Right hindlimb (tissue), 1 donor: ENCODE measurements around the gene AFDN.

Experiments
- DNase-seq: peaks from one replicate; pipeline ENCODE4 v3.0.0-alpha.2; 2018

Gene AFDN

DNA sequence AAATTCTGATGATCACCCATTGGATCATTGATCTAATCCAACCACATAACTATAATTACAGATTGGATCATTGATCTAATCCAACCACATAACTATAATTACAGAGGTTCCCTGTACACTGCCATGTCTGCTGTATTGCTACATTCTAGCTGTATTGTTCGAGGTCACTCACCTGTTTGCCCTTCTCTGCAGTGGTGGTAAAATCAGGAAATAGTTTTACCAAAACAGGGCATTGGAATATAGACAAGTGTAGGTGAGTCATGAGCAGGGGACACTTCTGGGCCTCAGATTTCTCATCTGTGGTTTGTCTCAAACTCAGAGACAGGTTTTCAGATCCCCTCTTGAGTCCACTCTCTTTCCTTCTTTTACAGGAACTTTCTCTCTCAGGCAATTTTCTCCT is 9.0 kb upstream of the AFDN start:
- no peak for DNase-seq

DNA sequence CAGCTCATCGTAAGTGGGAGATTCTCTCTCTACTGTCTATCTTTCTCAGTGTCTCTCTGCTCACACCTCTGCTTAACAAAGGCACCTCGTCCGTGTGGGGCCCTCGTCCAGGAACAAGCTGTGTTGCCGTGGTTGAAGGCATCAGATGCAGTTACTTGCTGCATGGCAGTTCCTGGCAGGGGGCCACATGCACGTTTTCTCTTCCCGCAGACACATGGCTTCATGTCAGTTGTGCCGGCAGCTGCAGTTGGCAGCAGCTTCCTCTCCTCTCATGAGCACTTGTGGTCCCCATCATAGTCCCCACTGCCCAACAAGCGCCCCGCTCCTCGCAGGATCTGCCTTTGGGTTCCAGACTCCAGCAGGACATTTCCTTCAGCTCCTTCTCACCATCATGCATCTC is 7.1 kb upstream of the AFDN start:
- DNase-seq = peak; percentile 51

DNA sequence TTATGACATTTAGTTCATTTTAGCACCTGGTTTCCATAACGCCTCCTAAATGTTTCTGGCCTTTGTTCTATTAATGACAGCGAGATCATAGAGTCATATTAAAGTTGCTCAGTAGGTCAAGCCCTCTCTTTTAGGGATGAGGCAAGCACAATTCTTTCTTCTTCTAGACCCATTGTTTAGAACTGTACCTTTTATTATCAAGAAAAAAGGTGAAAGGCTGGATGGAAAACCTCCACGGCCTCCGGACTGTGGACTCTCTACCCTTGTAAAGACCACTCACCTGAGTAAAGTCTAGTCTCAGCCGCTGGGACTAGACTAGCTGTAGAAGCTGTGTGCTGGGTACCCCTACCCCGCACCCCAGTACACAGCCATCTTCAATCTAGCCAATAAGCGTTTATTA is 6.0 kb upstream of the AFDN start:
- DNase-seq = no peak

- DNase-seq = no peak
These were observed 1.9 kb upstream of the AFDN start for GRCh38 chr6:167824591-167825331.

DNA sequence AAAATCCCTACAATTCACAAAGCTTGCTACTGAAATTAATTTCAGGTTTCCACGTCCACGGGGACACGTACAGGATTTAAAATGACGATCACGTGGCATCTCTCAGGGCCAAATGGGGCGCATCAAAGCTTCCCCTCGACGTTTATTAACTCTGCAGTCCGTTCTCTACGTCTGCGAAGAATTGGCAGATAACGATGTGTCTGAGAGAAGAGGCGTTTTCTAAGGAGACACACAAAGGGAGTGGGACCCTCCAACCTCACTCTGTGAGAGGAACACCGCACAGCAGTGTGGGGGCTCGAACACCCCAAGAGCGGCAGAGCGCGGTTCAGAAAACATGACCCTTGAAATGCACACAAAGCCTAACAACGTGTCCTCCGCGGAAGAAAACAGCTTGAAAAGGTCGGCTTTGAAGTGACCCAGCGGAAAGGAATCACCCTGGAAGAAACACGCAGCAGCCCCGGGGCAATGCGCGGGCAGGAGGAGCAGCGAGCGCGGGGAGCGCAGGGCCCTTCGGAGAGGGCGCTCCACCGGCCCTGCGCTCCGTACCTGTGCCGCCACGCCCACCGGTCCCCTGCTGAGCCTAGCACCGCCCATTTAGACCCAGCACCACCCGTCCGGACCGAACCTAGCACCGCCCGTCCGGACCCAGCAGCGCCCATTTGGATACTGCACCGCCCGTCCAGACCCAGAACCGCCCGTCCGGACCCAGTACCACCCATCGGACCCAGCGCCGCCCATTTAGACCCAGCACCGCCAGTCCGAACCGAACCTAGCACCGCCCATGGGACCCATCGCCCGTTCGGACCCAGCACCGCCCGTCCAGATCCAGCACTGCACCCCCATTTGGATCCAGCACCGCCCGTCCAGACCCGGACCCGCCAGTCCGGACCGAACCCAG is 1.1 kb upstream of the AFDN start:
- DNase-seq = peak; percentile 54

- peak; percentile 70 for DNase-seq
These were observed 348 bp upstream of the AFDN start for GRCh38 chr6:167826230-167826895.

GRCh38 chr6:167827583-167828324 is 1.0 kb downstream of the AFDN start:
- DNase-seq = peak; percentile 60

DNA sequence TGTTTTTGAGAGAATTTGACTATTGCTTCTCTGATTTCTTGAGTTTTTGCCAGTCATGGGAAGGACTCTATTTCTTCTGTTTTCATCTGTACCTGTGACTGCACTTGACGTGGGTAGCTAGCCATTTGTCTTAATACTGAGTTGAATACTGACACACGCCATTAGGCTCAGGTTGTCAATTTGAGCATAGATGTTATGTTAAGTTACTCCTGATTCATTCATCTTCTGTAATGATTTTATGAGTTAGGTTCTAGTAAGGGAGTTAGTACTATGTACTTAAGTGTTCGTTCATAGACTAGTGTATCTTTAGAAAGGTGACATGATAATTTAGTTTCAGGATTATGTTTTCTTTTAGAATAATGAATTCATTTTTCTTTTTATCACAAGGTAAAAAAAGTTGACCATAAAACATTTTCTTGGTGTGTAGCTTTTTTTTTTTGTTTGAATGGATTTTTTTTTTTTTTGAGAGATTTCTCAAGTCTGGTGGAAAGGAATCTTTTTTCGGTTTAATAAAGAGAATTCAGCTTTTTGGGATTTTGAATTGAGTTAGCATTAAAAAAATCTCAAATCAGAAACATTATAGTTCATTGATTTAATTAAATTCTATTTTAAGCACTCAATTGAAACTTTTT is 1.7 kb downstream of the AFDN start:
- DNase-seq = no peak

- no peak for DNase-seq
These were observed 2.8 kb downstream of the AFDN start for GRCh38 chr6:167829513-167829912.

DNA sequence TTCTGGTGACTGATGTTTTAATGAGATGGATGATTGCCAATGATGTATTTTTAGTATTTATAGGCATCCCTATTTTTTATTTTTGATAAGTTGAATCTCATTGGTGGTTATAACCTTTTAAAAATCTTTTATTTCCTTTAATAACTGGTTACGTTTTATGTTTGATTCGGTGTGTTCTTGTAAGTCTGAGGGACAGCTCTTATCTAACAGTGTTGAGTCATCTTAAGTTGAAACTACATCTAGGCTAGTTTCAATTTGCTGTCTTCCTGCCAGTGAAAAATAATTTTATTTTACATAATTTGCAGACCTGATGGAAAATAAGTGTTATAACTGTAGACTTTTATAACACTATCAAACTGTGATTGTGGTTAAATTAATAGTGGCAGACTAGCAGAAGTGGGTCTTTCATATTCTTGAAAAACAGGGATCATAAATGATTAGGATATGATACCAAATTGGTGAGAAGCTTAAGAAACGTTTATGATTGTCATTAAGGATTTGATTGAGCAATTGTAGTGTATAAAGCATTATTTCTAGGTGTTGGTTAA is 4.6 kb downstream of the AFDN start:
- no peak for DNase-seq

- no peak for DNase-seq
These were observed 6.0 kb downstream of the AFDN start for GRCh38 chr6:167832497-167833395.

- DNase-seq = no peak
These were observed 6.7 kb downstream of the AFDN start for GRCh38 chr6:167833396-167833763.

DNA sequence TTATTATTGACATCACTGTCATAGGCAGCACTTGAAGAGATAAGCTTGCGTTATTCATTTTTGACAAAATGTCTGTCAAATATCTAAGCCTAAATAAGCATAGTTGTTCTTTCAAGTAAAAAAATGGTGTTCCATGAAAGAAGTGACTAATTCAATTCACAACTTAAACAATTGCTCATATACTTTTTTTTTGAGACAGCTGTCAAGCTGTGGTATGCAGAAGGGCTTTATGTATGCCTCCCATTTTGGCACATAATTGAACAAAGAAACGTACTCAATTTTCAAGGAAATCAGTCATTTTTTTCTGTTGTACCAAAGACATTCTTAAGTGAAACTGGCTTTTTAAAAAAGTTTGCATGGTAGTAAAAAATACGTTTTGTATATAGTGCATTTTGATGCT is 8.5 kb downstream of the AFDN start:
- no peak for DNase-seq

DNA sequence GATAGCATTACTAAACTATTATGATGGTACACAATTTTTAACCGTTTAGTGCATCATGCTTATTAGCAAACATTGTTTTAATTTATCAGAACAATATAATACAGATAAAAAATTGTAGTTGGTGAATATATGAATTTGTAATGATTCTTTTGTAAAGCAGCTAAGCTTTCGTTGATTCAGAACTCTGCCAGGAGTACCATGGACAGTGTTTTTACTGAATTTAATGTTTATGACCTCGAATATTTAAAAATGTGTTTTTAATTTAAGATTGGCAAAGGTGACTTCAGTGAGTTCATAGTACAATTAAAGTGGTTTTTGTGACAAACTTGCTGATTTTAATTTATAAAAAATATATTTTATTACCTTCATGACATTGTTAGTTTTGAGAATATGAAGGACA is 10.0 kb downstream of the AFDN start:
- DNase-seq = no peak

DNA sequence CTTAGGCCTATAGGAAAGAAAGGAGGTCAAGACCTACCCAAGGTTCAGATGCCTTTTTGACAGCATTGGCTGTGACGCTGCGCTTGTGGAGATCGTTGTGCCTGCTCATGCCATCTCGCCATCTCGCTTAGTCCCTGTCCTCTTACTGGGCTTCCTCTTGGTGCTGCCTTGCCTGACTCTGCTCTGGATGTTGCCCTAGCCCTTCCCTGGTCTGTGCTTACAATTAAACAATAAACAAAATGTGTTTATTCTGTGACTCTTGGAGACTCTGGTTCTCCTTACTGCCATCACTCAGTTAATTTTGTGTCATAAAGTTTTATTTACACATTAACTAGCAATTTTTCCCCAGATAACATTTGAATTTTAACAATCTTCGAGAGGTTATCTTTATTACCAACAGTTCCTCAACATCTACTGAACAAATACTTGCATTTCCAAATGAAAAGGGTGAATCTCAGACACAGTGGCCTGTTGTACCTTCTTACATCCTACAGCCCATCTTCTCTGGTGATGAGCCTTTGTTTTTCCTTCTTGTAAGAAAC is 11.6 kb downstream of the AFDN start:
- DNase-seq = no peak

- no peak for DNase-seq
These were observed 12.6 kb downstream of the AFDN start for GRCh38 chr6:167839343-167839742.

DNA sequence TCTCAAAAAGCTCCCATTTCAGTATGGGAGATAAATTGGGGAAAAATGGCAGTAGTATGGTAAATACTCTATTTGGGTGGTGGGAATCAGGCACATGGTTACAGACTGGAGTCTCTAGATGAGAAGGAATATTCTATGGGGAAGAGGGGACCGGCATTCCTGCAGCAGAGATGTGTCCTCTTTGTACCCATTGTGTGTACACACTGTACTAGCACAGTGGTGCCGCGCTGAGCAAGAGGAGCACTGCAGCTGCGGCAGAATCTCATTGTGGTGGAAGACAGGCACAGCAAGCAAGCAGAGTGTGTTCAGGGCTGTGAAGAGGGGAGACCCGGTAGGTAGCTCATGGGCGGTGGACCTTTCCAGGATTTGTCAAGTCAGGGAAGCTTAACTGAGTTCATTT is 13.0 kb downstream of the AFDN start:
- no peak for DNase-seq

GRCh38 chr6:167840160-167840525 is 13.4 kb downstream of the AFDN start:
- no peak for DNase-seq

- DNase-seq = no peak
These were observed 13.9 kb downstream of the AFDN start for GRCh38 chr6:167840526-167841179.

- no peak for DNase-seq
These were observed 15.3 kb downstream of the AFDN start for GRCh38 chr6:167841981-167842380.
